Neural cell (in vitro differentiated cells): ENCODE measurements around the gene HNRNPA2B1. TPM values are rescaled to one million over a fixed set of nuclear protein-coding genes. Genes with fewer than 3 reads are reported as not detected.

Experiments used
- H2AFZ ChIP-seq: fragments of 200-600, 300-800 bp; sonication (generic), shearing (Covaris generic); 2 replicates; pipeline ENCODE4 v1.6.0; 2014; ENCODE audit warnings: low read depth, mild to moderate bottlenecking, antibody characterized with exemption, low read length, moderate library complexity
- H3F3A ChIP-seq: fragments of 200-600 bp; shearing (Covaris generic); 2 replicates; pipeline ENCODE4 v1.6.1; 2016; ENCODE audit warnings: mild to moderate bottlenecking, moderate library complexity, mixed read lengths, antibody characterized with exemption, low read length; ENCODE audit not compliant: insufficient read depth, poor library complexity, severe bottlenecking
- H3K27ac ChIP-seq: fragments of 200-600, 300-800 bp; sonication (generic), shearing (Covaris generic); 2 replicates; pipeline ENCODE4 v1.5.1; 2014; ENCODE audit warnings: mild to moderate bottlenecking, low read length, moderate library complexity
- H3K27me3 ChIP-seq: fragments of 300-800, 200-600 bp; sonication (generic), shearing (Covaris generic); 2 replicates; pipeline ENCODE4 v1.6.0; 2014; ENCODE audit warnings: mild to moderate bottlenecking, low read depth, low read length, moderate library complexity; ENCODE audit not compliant: insufficient read depth
- H3K36me3 ChIP-seq: fragments of 300-800, 200-600 bp; sonication (generic), shearing (Covaris generic); 2 replicates; pipeline ENCODE4 v1.5.1; 2014; ENCODE audit warnings: mild to moderate bottlenecking, antibody characterized with exemption, low read length, moderate library complexity; ENCODE audit not compliant: insufficient read depth
- H3K4me2 ChIP-seq: fragments of 300-800, 200-600 bp; sonication (generic), shearing (Covaris generic); 2 replicates; pipeline ENCODE4 v1.6.0; 2014; ENCODE audit warnings: mild to moderate bottlenecking, low read length
- H3K4me3 ChIP-seq: fragments of 300-800, 200-600 bp; sonication (generic), shearing (Covaris generic); 2 replicates; pipeline ENCODE4 v1.5.1; 2014; ENCODE audit warnings: mild to moderate bottlenecking, low read length, moderate library complexity
- H3K79me2 ChIP-seq: fragments of 200-600 bp; shearing (Covaris generic); replicated peaks from 2 replicates; pipeline ENCODE4 v1.6.0; 2014; ENCODE audit warnings: mild to moderate bottlenecking, low read length, moderate library complexity; ENCODE audit not compliant: insufficient read depth
- H3K9ac ChIP-seq: fragments of 300-800, 200-600 bp; sonication (generic), shearing (Covaris generic); 2 replicates; pipeline ENCODE4 v1.6.1; 2016; ENCODE audit warnings: mild to moderate bottlenecking, low read length, mixed read lengths
- H3K9me2 ChIP-seq: fragments of 200-600 bp; shearing (Covaris generic); 2 replicates; pipeline ENCODE4 v1.6.1; 2016; ENCODE audit warnings: mild to moderate bottlenecking, low read length, mixed read lengths; ENCODE audit not compliant: insufficient read depth
- H3K9me3 ChIP-seq: fragments of 200-600, 300-800 bp; sonication (generic), shearing (Covaris generic); 2 replicates; pipeline ENCODE4 v1.6.1; 2016; ENCODE audit warnings: mild to moderate bottlenecking, mixed run types, low read length, moderate library complexity, mixed read lengths
- H4K20me1 ChIP-seq: fragments of 200-600 bp; shearing (Covaris generic); 2 replicates; pipeline ENCODE4 v1.6.1; 2016; ENCODE audit warnings: mild to moderate bottlenecking, mixed run types; ENCODE audit not compliant: insufficient read depth
- CTCF ChIP-seq: fragments of 450-650 bp; IDR thresholded peaks from 2 replicates; pipeline ENCODE4 v1.5.1; 2014; ENCODE audit warnings: antibody characterized with exemption, mild to moderate bottlenecking, moderate library complexity; ENCODE audit not compliant: poor library complexity, severe bottlenecking
- EP300 ChIP-seq: fragments of 450-650 bp; conservative IDR thresholded peaks from 2 replicates; pipeline ENCODE4 v1.6.1; 2014; ENCODE audit warnings: antibody characterized with exemption, mild to moderate bottlenecking, moderate library complexity; ENCODE audit not compliant: poor library complexity, severe bottlenecking
- EZH2 ChIP-seq: fragments of 200-600, 300-800 bp; shearing (Covaris generic), sonication (generic); IDR thresholded peaks from 2 replicates; pipeline ENCODE4 v1.6.1; 2014; ENCODE audit warnings: antibody characterized with exemption, low read length, borderline replicate concordance, mild to moderate bottlenecking; ENCODE audit not compliant: insufficient read depth, poor library complexity, severe bottlenecking
- MXI1 ChIP-seq: fragments of 450-650 bp; conservative IDR thresholded peaks from 2 replicates; pipeline ENCODE4 v1.6.1; 2014; ENCODE audit warnings: antibody characterized with exemption, mild to moderate bottlenecking; ENCODE audit not compliant: poor library complexity, severe bottlenecking
- POLR2AphosphoS5 ChIP-seq: IDR thresholded peaks from 2 replicates; pipeline ENCODE4 v1.6.1; 2012
- RAD21 ChIP-seq: fragments of 450-650 bp; conservative IDR thresholded peaks from 2 replicates; pipeline ENCODE4 v1.6.1; 2014; ENCODE audit warnings: antibody characterized with exemption, mild to moderate bottlenecking, moderate library complexity
- SMC3 ChIP-seq: fragments of 450-650 bp; conservative IDR thresholded peaks from 2 replicates; pipeline ENCODE4 v1.6.1; 2014; ENCODE audit warnings: antibody characterized with exemption, mild to moderate bottlenecking, moderate library complexity; ENCODE audit not compliant: poor library complexity
- TAF1 ChIP-seq: IDR thresholded peaks from 2 replicates; pipeline ENCODE4 v1.6.1; 2012; ENCODE audit warnings: low read depth
- polyA plus RNA-seq: library from polyadenylated mRNA; depleted of rRNA; stranded (reverse); fragments of >200 nt; gene quantifications from 2 replicates; pipeline ENCODE4 v1.2.3, GENCODE V29; 2014
- TF ChIP-seq, protein P1 (sequence below): IDR thresholded peaks from 2 replicates; pipeline ENCODE4 v1.6.1; 2012; ENCODE audit warnings: borderline replicate concordance

Gene HNRNPA2B1
- polyA plus RNA-seq, 1 donor from 2014 or later = 419 TPM

DNA sequence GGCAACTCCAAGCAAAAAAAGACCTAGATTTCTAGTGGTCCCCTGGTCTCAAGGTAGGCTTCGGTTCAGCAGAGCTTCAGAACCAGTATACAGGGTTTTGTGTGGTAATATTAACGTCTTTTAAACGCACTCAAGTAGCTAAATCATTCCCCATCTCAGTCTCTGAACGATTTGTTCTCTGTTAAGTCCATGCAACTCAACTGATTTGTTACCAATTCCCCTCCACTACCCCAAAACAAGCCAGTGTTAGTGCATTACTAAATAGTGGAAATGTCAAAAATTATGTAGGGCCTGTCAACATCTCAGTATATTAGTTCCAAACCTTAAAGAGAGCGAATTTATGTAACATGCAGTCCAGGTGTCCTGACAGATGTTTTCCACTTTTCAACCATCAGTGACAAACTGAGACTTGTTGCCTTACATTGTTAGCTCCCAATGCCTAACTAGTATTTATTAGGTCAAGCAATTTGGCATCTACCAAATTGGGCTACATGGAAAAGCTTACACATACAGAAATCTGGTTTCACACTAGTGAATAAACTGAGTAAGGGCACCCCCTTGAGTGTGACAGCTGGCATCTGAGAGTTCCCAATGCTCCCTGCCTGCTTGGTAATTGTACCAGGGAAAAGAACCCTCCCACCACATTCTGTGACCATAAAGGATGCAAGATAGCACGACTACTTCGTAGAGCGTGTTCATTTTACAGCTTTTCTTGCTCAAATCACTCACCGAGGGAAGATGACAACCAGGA is 12.2 kb downstream of the HNRNPA2B1 start:
- Histone ChIP-seq H3F3A (no peaks in the 10 kb centered on the region), H3K27me3 (no peaks in the 10 kb centered on the region), H3K27ac (no peak overlapping the region), H3K79me2 (peaks cover 22% of the 10 kb centered on the region), H3K9ac (no peak overlapping the region), H3K4me2 (no peak overlapping the region), H3K4me3 (no peak overlapping the region), H2AFZ (no peak overlapping the region), H3K36me3 (peaks cover 39% of the 10 kb centered on the region), H4K20me1 (peaks cover 16% of the 10 kb centered on the region), H3K9me3 (no peaks in the 10 kb centered on the region), H3K9me2 (peaks cover 3% of the 10 kb centered on the region)
- TF ChIP-seq POLR2AphosphoS5 (peak; percentile 11), SMC3 (no peak)
- TF ChIP-seq, protein P1, sequence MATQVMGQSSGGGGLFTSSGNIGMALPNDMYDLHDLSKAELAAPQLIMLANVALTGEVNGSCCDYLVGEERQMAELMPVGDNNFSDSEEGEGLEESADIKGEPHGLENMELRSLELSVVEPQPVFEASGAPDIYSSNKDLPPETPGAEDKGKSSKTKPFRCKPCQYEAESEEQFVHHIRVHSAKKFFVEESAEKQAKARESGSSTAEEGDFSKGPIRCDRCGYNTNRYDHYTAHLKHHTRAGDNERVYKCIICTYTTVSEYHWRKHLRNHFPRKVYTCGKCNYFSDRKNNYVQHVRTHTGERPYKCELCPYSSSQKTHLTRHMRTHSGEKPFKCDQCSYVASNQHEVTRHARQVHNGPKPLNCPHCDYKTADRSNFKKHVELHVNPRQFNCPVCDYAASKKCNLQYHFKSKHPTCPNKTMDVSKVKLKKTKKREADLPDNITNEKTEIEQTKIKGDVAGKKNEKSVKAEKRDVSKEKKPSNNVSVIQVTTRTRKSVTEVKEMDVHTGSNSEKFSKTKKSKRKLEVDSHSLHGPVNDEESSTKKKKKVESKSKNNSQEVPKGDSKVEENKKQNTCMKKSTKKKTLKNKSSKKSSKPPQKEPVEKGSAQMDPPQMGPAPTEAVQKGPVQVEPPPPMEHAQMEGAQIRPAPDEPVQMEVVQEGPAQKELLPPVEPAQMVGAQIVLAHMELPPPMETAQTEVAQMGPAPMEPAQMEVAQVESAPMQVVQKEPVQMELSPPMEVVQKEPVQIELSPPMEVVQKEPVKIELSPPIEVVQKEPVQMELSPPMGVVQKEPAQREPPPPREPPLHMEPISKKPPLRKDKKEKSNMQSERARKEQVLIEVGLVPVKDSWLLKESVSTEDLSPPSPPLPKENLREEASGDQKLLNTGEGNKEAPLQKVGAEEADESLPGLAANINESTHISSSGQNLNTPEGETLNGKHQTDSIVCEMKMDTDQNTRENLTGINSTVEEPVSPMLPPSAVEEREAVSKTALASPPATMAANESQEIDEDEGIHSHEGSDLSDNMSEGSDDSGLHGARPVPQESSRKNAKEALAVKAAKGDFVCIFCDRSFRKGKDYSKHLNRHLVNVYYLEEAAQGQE = no peak

- no peak overlapping the region for H2AFZ ChIP-seq
- no peak overlapping the region for H3K27ac ChIP-seq
- no peak overlapping the region for H3K4me3 ChIP-seq
- H3K9ac ChIP-seq = no peak overlapping the region
- no peaks in the 10 kb centered on the region for H3K9me3 ChIP-seq
- no peaks in the 10 kb centered on the region for H3K27me3 ChIP-seq
- no peak overlapping the region for H3K4me2 ChIP-seq
- TF ChIP-seq EP300 (no peak), POLR2AphosphoS5 (peak; percentile 40)
- H3F3A ChIP-seq = no peaks in the 10 kb centered on the region
- peaks cover 14% of the 10 kb centered on the region for H4K20me1 ChIP-seq
- peaks cover 39% of the 10 kb centered on the region for H3K36me3 ChIP-seq
- H3K9me2 ChIP-seq = peaks cover 3% of the 10 kb centered on the region
- H3K79me2 ChIP-seq = peaks cover 14% of the 10 kb centered on the region
These were observed 13.0 kb downstream of the HNRNPA2B1 start for GRCh38 chr7:26187380-26188205.

GRCh38 chr7:26186364-26187311 is 13.9 kb downstream of the HNRNPA2B1 start:
- TF ChIP-seq SMC3 (no peak), EZH2 (no peak), POLR2AphosphoS5 (no peak), CTCF (no peak), TAF1 (no peak), RAD21 (no peak), EP300 (no peak), MXI1 (no peak)
- TF ChIP-seq, protein P1 = no peak
- Histone ChIP-seq H4K20me1 (peaks cover 14% of the 10 kb centered on the region), H3K27ac (no peak overlapping the region), H3K9me2 (peaks cover 3% of the 10 kb centered on the region), H2AFZ (no peak overlapping the region), H3F3A (no peaks in the 10 kb centered on the region), H3K4me2 (no peak overlapping the region), H3K27me3 (no peaks in the 10 kb centered on the region), H3K9ac (no peak overlapping the region), H3K4me3 (no peak overlapping the region), H3K9me3 (no peaks in the 10 kb centered on the region), H3K36me3 (peaks cover 33% of the 10 kb centered on the region), H3K79me2 (peaks cover 8% of the 10 kb centered on the region)
